ENCODE data around the gene KNSTRN. TPM values are rescaled to one million over a fixed set of nuclear protein-coding genes. Genes with fewer than 3 reads are reported as not detected.

Gene KNSTRN
- total RNA-seq, 1 experiment from 2014 or later, result 85.2 TPM

DNA sequence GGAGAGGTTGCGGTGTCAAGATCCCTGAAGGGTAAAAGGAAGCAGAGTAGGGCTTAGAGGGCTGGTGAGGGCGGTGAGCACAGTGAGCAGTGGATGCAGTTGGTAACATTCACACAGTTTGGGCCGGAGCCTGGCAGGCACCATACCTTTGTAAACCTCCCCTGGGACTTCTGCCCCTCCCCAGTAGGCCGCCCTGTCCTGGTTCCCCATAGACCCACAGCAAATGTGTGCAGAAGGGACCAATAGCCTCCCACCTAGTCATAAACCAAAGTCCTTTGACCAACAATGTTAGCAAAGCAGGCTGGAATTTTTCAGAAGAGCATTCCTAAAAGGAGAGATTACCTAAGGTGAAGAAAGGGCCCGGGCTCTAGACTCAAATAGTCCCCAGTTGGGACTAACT, 33.4 kb upstream of the KNSTRN start:
- no peaks in the 10 kb centered on the region for H3K9me3 ChIP-seq (ENCODE audit: insufficient read depth, low read depth)
- H3K27ac ChIP-seq, result no peak overlapping the region
- intact Hi-C loops (cut with micrococcal nuclease; ENCODE audit: unreplicated experiment), result no loop called here
- no peaks in the 10 kb centered on the region for H3K36me3 ChIP-seq (ENCODE audit: low read depth)
- H3K4me2 ChIP-seq, result no peak overlapping the region
- H3K4me1 ChIP-seq (replicated peaks; ENCODE audit: insufficient read depth), result peaks cover 53% of the 10 kb centered on the region
- H3F3A ChIP-seq (ENCODE audit: insufficient read depth, low read depth), result peaks cover 10% of the 10 kb centered on the region; the same call in 1 of the 2 replicates
- no peaks in the 10 kb centered on the region for H3K9me2 ChIP-seq (ENCODE audit: insufficient read depth)
- TF ChIP-seq EZH2 (IDR thresholded peaks at IDR 0.05; ENCODE audit: low read depth), result no peak
- TF ChIP-seq CTCF (conservative IDR thresholded peaks at IDR 0.05), result no peak
- ChIA-PET POLR2A (ENCODE audit: unreplicated experiment) (no interaction called here), CTCF (no interaction called here)
- no peak overlapping the region for H2AFZ ChIP-seq
- BruUV-seq (replicated peaks), result no TSS peak
- no peaks in the 10 kb centered on the region for H3K27me3 ChIP-seq (ENCODE audit: insufficient read depth, low read depth)
- no peaks in the 10 kb centered on the region for H4K20me1 ChIP-seq (ENCODE audit: insufficient read depth)
- H3K79me2 ChIP-seq (ENCODE audit: low read depth), result no peaks in the 10 kb centered on the region
- DNase-seq, result no peak
- H3K4me3 ChIP-seq, result no peak overlapping the region

GRCh38 chr15:40352281-40352901, 30.1 kb upstream of the KNSTRN start:
- CTCF ChIA-PET, result interaction anchor here (1.4 kb wide), 1 partner anchor 14 kb away, joined by 4 read pairs; no protein-coding TSS in a partner anchor
- intact Hi-C loops (cut with micrococcal nuclease; ENCODE audit: unreplicated experiment), result no loop called here
- H3K79me2 ChIP-seq (ENCODE audit: low read depth), result no peaks in the 10 kb centered on the region
- no peak overlapping the region for H3K4me3 ChIP-seq
- H3K4me2 ChIP-seq, result no peak overlapping the region
- POLR2A ChIA-PET (ENCODE audit: unreplicated experiment), result no interaction called here
- H3K4me1 ChIP-seq (replicated peaks; ENCODE audit: insufficient read depth), result peaks cover 24% of the 10 kb centered on the region
- no TSS peak for BruUV-seq (replicated peaks)
- no peaks in the 10 kb centered on the region for H4K20me1 ChIP-seq (ENCODE audit: insufficient read depth)
- no peak for DNase-seq
- no peaks in the 10 kb centered on the region for H3K27me3 ChIP-seq (ENCODE audit: insufficient read depth, low read depth)
- no peak overlapping the region for H3K27ac ChIP-seq
- H3K36me3 ChIP-seq (ENCODE audit: low read depth), result no peaks in the 10 kb centered on the region
- H3K9me2 ChIP-seq (ENCODE audit: insufficient read depth), result no peaks in the 10 kb centered on the region
- peaks cover 6% of the 10 kb centered on the region; the same call in 1 of the 2 replicates for H3F3A ChIP-seq (ENCODE audit: insufficient read depth, low read depth)
- H3K9me3 ChIP-seq (ENCODE audit: insufficient read depth, low read depth), result no peaks in the 10 kb centered on the region
- no peak overlapping the region for H2AFZ ChIP-seq
- TF ChIP-seq CTCF (conservative IDR thresholded peaks at IDR 0.05) (no peak), EZH2 (IDR thresholded peaks at IDR 0.05; ENCODE audit: low read depth) (no peak)

GRCh38 chr15:40353697-40354096, 28.8 kb upstream of the KNSTRN start:
- H4K20me1 ChIP-seq (ENCODE audit: insufficient read depth), result no peaks in the 10 kb centered on the region
- BruUV-seq (replicated peaks), result no TSS peak
- peaks cover 3% of the 10 kb centered on the region; the same call in 1 of the 2 replicates for H3F3A ChIP-seq (ENCODE audit: insufficient read depth, low read depth)
- H3K4me3 ChIP-seq, result no peak overlapping the region
- H3K36me3 ChIP-seq (ENCODE audit: low read depth), result no peaks in the 10 kb centered on the region
- DNase-seq, result no peak
- H3K27ac ChIP-seq, result no peak overlapping the region
- no peaks in the 10 kb centered on the region for H3K79me2 ChIP-seq (ENCODE audit: low read depth)
- CTCF ChIA-PET, result no interaction called here
- no peak overlapping the region for H2AFZ ChIP-seq
- H3K4me2 ChIP-seq, result no peak overlapping the region
- H3K9me2 ChIP-seq (ENCODE audit: insufficient read depth), result no peaks in the 10 kb centered on the region
- no peak for TF ChIP-seq CTCF (conservative IDR thresholded peaks at IDR 0.05)
- H3K4me1 ChIP-seq (replicated peaks; ENCODE audit: insufficient read depth), result peaks cover 13% of the 10 kb centered on the region
- intact Hi-C loops (cut with micrococcal nuclease; ENCODE audit: unreplicated experiment), result no loop called here
- H3K27me3 ChIP-seq (ENCODE audit: insufficient read depth, low read depth), result no peaks in the 10 kb centered on the region
- POLR2A ChIA-PET (ENCODE audit: unreplicated experiment), result no interaction called here
- H3K9me3 ChIP-seq (ENCODE audit: insufficient read depth, low read depth), result no peaks in the 10 kb centered on the region
